H1 (cell line): ENCODE data around the gene SYTL2. TPM values are rescaled to one million over a fixed set of nuclear protein-coding genes. Genes with fewer than 3 reads are reported as not detected.

Source experiments
- CTCF ChIA-PET: fragments of 300-600 bp; sonication (Branson Sonifier 250); formaldehyde crosslinking; loops from one replicate; lab custom pipeline; 2021; ENCODE audit not compliant: partially characterized antibody; lab: Charles Lee
- POLR2A ChIA-PET: fragments of 300-600 bp; sonication (Branson Sonifier 250); formaldehyde crosslinking; loops from one replicate; lab custom pipeline; 2021; ENCODE audit warnings: inconsistent platforms; ENCODE audit not compliant: partially characterized antibody; lab: Charles Lee
- DNase-seq, 2 experiments: peaks; one replicate each; pipeline versions ENCODE4 v3.0.0 to v3.0.0-alpha.2; 2010 to 2022; ENCODE audit warnings: low spot score in 2 of 2, low read depth in 1 of 2, mixed read lengths in 1 of 2
- FAIRE-seq: peaks from 2 replicates; lab custom pipeline; 2011; peaks lifted over from hg19 to GRCh38; lab: Jason Lieb, UNC
- H2AFZ ChIP-seq: 2 replicates; pipeline ENCODE4 v1.8.1; 2012; ENCODE audit warnings: low read length, inconsistent platforms
- H2AK5ac ChIP-seq: 2 replicates; pipeline ENCODE4 v1.6.1; 2013; ENCODE audit warnings: low read depth, low read length
- H2BK120ac ChIP-seq: replicated peaks from 2 replicates; pipeline ENCODE3; 2013; ENCODE audit warnings: low read depth, low read length, inconsistent platforms
- H2BK12ac ChIP-seq: 2 replicates; pipeline ENCODE4 v1.6.1; 2013; ENCODE audit warnings: low read depth, low read length
- H2BK15ac ChIP-seq: 2 replicates; pipeline ENCODE4 v1.6.1; 2013; ENCODE audit warnings: low read length
- H2BK20ac ChIP-seq: 2 replicates; pipeline ENCODE4 v1.6.1; 2013; ENCODE audit warnings: low read length
- H2BK5ac ChIP-seq: 2 replicates; pipeline ENCODE4 v1.6.1; 2013; ENCODE audit warnings: low read depth, low read length
- H3K14ac ChIP-seq: 2 replicates; pipeline ENCODE4 v1.6.1; 2013; ENCODE audit warnings: inconsistent platforms; ENCODE audit not compliant: insufficient read length
- H3K18ac ChIP-seq: 2 replicates; pipeline ENCODE4 v1.6.1; 2013; ENCODE audit warnings: low read length; ENCODE audit errors: extremely low read depth
- H3K23ac ChIP-seq: 2 replicates; pipeline ENCODE4 v1.6.1; 2013; ENCODE audit warnings: inconsistent platforms; ENCODE audit not compliant: insufficient read length
- H3K23me2 ChIP-seq: 2 replicates; pipeline ENCODE4 v1.6.1; 2013; ENCODE audit warnings: low read depth, low read length
- H3K27ac ChIP-seq: 2 replicates; pipeline ENCODE4 v1.6.1; 2011; ENCODE audit warnings: low read depth, low read length, inconsistent platforms
- H3K27me3 ChIP-seq, 4 experiments: replicated peaks in 1 of 4; 1 replicate in 1 of 4; 2 replicates in 3 of 4; pipeline versions ENCODE4 v1.6.1 to v1.8.1; 2011 to 2013; ENCODE audit warnings: low read length in 3 of 4, mild to moderate bottlenecking in 3 of 4, inconsistent platforms in 2 of 4, mixed read lengths in 2 of 4, moderate library complexity in 1 of 4; ENCODE audit not compliant: control insufficient read depth in 3 of 4, insufficient read depth in 3 of 4; ENCODE audit errors: extremely low read depth in 1 of 4
- H3K36me3 ChIP-seq, 4 experiments: 2 replicates each; pipeline versions ENCODE4 v1.6.1 to v1.8.1; 2011 to 2013; ENCODE audit warnings: mild to moderate bottlenecking in 4 of 4, low read length in 3 of 4, moderate library complexity in 2 of 4, control low read depth in 1 of 4, inconsistent platforms in 1 of 4; ENCODE audit not compliant: insufficient read depth in 4 of 4, control insufficient read depth in 2 of 4
- H3K4ac ChIP-seq: replicated peaks from 2 replicates; pipeline ENCODE3; 2013; ENCODE audit warnings: low read length, low read depth, mixed read lengths, inconsistent platforms; ENCODE audit not compliant: insufficient read length
- H3K4me1 ChIP-seq, 4 experiments: replicated peaks in 1 of 4; 1 replicate in 1 of 4; 2 replicates in 3 of 4; pipeline versions ENCODE4 v1.6.1 to v1.8.1; 2011 to 2013; ENCODE audit warnings: low read length in 3 of 4, inconsistent platforms in 2 of 4, mixed read lengths in 1 of 4; ENCODE audit not compliant: insufficient read depth in 4 of 4, control insufficient read depth in 3 of 4
- H3K4me2 ChIP-seq, 2 experiments: 2 replicates each; pipeline versions ENCODE4 v1.6.1 to v1.8.1; 2011 to 2013; ENCODE audit warnings: low read depth in 2 of 2, low read length in 2 of 2, control low read depth in 1 of 2, inconsistent platforms in 1 of 2, mild to moderate bottlenecking in 1 of 2; ENCODE audit not compliant: insufficient read depth in 1 of 2
- H3K4me3 ChIP-seq, 4 experiments: fragments of 200-600, 300-600 bp in 1 of 4; sonication (generic), shearing (Covaris generic), sonication (Bioruptor Twin) in 1 of 4; 2 replicates each; pipeline versions ENCODE4 v1.5.1 to v1.8.1; 2011 to 2016; ENCODE audit warnings: low read length in 4 of 4, low read depth in 3 of 4, control low read depth in 2 of 4, inconsistent platforms in 2 of 4, mild to moderate bottlenecking in 2 of 4, mixed read lengths in 1 of 4, moderate library complexity in 1 of 4; ENCODE audit not compliant: insufficient read depth in 2 of 4; ENCODE audit errors: extremely low read depth in 1 of 4
- H3K56ac ChIP-seq: replicated peaks from 2 replicates; pipeline ENCODE3; 2013; ENCODE audit warnings: low read depth, mild to moderate bottlenecking, mixed read lengths, low read length, inconsistent platforms; ENCODE audit not compliant: insufficient read length
- H3K79me1 ChIP-seq: 2 replicates; pipeline ENCODE4 v1.6.1; 2013; ENCODE audit warnings: low read depth, low read length, control low read depth
- H3K79me2 ChIP-seq, 2 experiments: 2 replicates each; pipeline versions ENCODE4 v1.6.1 to v1.8.1; 2012 to 2013; ENCODE audit warnings: low read length in 2 of 2, mild to moderate bottlenecking in 2 of 2, inconsistent platforms in 1 of 2; ENCODE audit not compliant: insufficient read depth in 2 of 2, control insufficient read depth in 1 of 2
- H3K9ac ChIP-seq, 4 experiments: replicated peaks in 1 of 4; 1 replicate in 1 of 4; 2 replicates in 3 of 4; pipeline versions ENCODE4 v1.6.1 to v1.8.1; 2011 to 2013; ENCODE audit warnings: low read depth in 3 of 4, low read length in 3 of 4, control low read depth in 2 of 4, mild to moderate bottlenecking in 2 of 4, moderate library complexity in 2 of 4, inconsistent platforms in 1 of 4; ENCODE audit errors: extremely low read depth in 1 of 4
- H3K9me3 ChIP-seq, 2 experiments: 2 replicates each; pipeline versions ENCODE4 v1.6.1 to v1.8.1; 2012 to 2013; ENCODE audit warnings: mild to moderate bottlenecking in 2 of 2, moderate library complexity in 2 of 2, control low read depth in 1 of 2, inconsistent platforms in 1 of 2, low read depth in 1 of 2, low read length in 1 of 2, mixed read lengths in 1 of 2; ENCODE audit not compliant: insufficient read depth in 2 of 2
- H4K20me1 ChIP-seq, 2 experiments: replicated peaks in 1 of 2; 2 replicates each; pipeline versions ENCODE3 to v1.8.1; 2011 to 2013; ENCODE audit warnings: inconsistent platforms in 2 of 2, low read length in 2 of 2, mild to moderate bottlenecking in 1 of 2; ENCODE audit not compliant: insufficient read depth in 2 of 2, control insufficient read depth in 1 of 2
- H4K5ac ChIP-seq: 2 replicates; pipeline ENCODE4 v1.6.1; 2013; ENCODE audit warnings: low read length, low read depth, mixed read lengths, inconsistent platforms; ENCODE audit not compliant: insufficient read length
- H4K8ac ChIP-seq: 2 replicates; pipeline ENCODE4 v1.8.0; 2013; ENCODE audit warnings: mild to moderate bottlenecking, moderate library complexity, low read length, inconsistent platforms; ENCODE audit not compliant: insufficient read depth; ENCODE audit errors: extremely low read depth
- H4K91ac ChIP-seq: replicated peaks from 2 replicates; pipeline ENCODE3; 2013; ENCODE audit warnings: low read length, mixed read lengths, inconsistent platforms; ENCODE audit not compliant: insufficient read length
- ASH2L ChIP-seq: fragments of 200-600, 300-600 bp; sonication (generic); IDR thresholded peaks from one replicate; pipeline ENCODE4 v1.7.1; 2017; ENCODE audit warnings: low read length
- CHD1 ChIP-seq: IDR thresholded peaks from 2 replicates; pipeline ENCODE4 v1.6.1; 2012; ENCODE audit warnings: low read depth, low read length, improper control_type of control experiment
- EZH2 ChIP-seq: fragments of 200-600 bp; sonication (generic); IDR thresholded peaks from 2 replicates; pipeline ENCODE4 v1.7.1; 2012; ENCODE audit warnings: low read depth, mild to moderate bottlenecking, moderate library complexity, low read length, inconsistent platforms; ENCODE audit not compliant: severe bottlenecking
- RNF2 ChIP-seq: fragments of 200-900, 300-1000 bp; sonication (generic); IDR thresholded peaks from 2 replicates; pipeline ENCODE4 v1.7.1; 2016; ENCODE audit warnings: borderline replicate concordance, low read depth, mild to moderate bottlenecking, antibody characterized with exemption, low read length; ENCODE audit not compliant: poor library complexity, severe bottlenecking; ENCODE audit errors: missing control alignments
- SP1 ChIP-seq: IDR thresholded peaks from 2 replicates; pipeline ENCODE4 v1.6.1; 2011; ENCODE audit warnings: low read depth, low read length
- TBP ChIP-seq: IDR thresholded peaks from 2 replicates; pipeline ENCODE4 v1.6.1; 2011; ENCODE audit warnings: low read depth, low read length, improper control_type of control experiment
- WGBS, 2 experiments: shearing (Covaris generic) in 1 of 2; methylation state at CpG; one replicate each; pipeline versions ENCODE4 v1.1.6 to v1.1.7; 2013 to 2015; ENCODE audit warnings: low lambda C conversion rate in 2 of 2, mixed read lengths in 2 of 2, inconsistent platforms in 1 of 2, low coverage in 1 of 2, missing lambda C conversion rate in 1 of 2; ENCODE audit not compliant: insufficient replicate concordance in 2 of 2, insufficient coverage in 1 of 2, insufficient read length in 1 of 2; ENCODE audit errors: extremely low coverage in 1 of 2, missing lambda C conversion rate in 1 of 2; 5-methylcytosine and 5-hydroxymethylcytosine counted together
- polyA plus RNA-seq, 7 experiments: library from polyadenylated mRNA; depleted of rRNA in 3 of 7; stranded (reverse) in 5 of 7; unstranded in 2 of 7; fragments of >200 nt in 5 of 7; fragments of 200-250 nt in 2 of 7; gene quantifications; 1 replicate in 5 of 7; 2 replicates in 1 of 7; 4 replicates in 1 of 7; pipeline versions ENCODE4 v1.2.1 to v1.2.3, GENCODE V29; 2011 to 2013; ENCODE audit warnings: missing spikeins in 2 of 7, mixed read lengths in 2 of 7
- total RNA-seq: library from RNA; stranded (reverse); fragmentation: NEBNext Ultra II Directional; extraction: Animal tissue kit (Norgen Biotek cat#: 25700); gene quantifications from 2 replicates; pipeline ENCODE4 v1.2.1, GENCODE V29; 2021

Gene SYTL2
- total and polyA plus RNA-seq, 2 of the 8 experiments (the other 6 are each of a cell fraction or from before 2014, with no cell fraction given): 1.3 to 9.1 TPM

DNA sequence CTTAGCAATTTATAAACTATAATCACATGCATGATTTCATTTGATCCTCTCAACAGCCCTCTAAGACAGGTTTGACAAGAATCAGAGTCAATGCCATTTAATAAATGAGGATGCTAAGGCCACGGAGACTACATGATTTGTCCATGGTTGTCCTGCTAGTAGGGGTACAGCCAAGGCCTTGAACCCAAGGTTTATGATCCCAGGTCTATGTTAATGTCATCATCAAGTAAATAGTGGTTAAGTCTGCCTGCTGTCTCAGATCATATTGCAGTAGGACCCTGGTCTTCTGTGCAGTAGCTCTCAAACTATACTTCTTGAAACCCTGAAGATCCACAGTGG is 17.7 kb upstream of the SYTL2 start:
- no peak overlapping the region for H2BK5ac ChIP-seq
- no peak overlapping the region for H3K23ac ChIP-seq
- H4K8ac ChIP-seq: no peak overlapping the region
- no peaks in the 10 kb centered on the region for H3K27me3 ChIP-seq
- H3K4me3 ChIP-seq: no peak overlapping the region
- no peaks in the 10 kb centered on the region for H4K20me1 ChIP-seq
- H3K56ac ChIP-seq: no peak overlapping the region
- no peak overlapping the region for H3K9ac ChIP-seq
- H3K4me1 ChIP-seq: no peaks in the 10 kb centered on the region
- H3K27ac ChIP-seq: no peak overlapping the region
- H3K36me3 ChIP-seq: no peaks in the 10 kb centered on the region
- no peak overlapping the region for H2AFZ ChIP-seq
- no peak overlapping the region for H4K5ac ChIP-seq
- no peak overlapping the region for H4K91ac ChIP-seq
- no peaks in the 10 kb centered on the region for H3K23me2 ChIP-seq
- H2BK12ac ChIP-seq: no peak overlapping the region
- H3K79me1 ChIP-seq: no peaks in the 10 kb centered on the region
- no peak for DNase-seq
- no peak overlapping the region for H2BK15ac ChIP-seq
- no peak overlapping the region for H2BK120ac ChIP-seq
- 75% methylated on average over 1 of the region's 1 CpG; no CpG with 5 or more reads in 1 of the 2 experiments for WGBS, 2 experiments
- H3K14ac ChIP-seq: no peak overlapping the region
- ChIA-PET POLR2A (interaction anchor here (0.7 kb wide), 1 partner anchor 28 kb away, joined by 3 read pairs; no protein-coding TSS in a partner anchor), CTCF (interaction anchor here (1.2 to 2.0 kb wide), 2 partner anchors 147 to 232 kb away, joined by 4 to 7 read pairs; no protein-coding TSS in a partner anchor)
- no peak overlapping the region for H2AK5ac ChIP-seq
- no peak overlapping the region for H3K18ac ChIP-seq
- no peak overlapping the region for H3K4ac ChIP-seq
- no peak for FAIRE-seq
- no peaks in the 10 kb centered on the region for H3K9me3 ChIP-seq
- H3K79me2 ChIP-seq: no peaks in the 10 kb centered on the region
- H3K4me2 ChIP-seq: no peak overlapping the region
- H2BK20ac ChIP-seq: no peak overlapping the region
- TF ChIP-seq TBP: no peak
- no peak for TF ChIP-seq EZH2
- TF ChIP-seq CHD1: no peak
- TF ChIP-seq SP1: no peak
- no peak for TF ChIP-seq RNF2
- TF ChIP-seq ASH2L: no peak
